Measurements from ENCODE around the gene SCRN3.

DNA sequence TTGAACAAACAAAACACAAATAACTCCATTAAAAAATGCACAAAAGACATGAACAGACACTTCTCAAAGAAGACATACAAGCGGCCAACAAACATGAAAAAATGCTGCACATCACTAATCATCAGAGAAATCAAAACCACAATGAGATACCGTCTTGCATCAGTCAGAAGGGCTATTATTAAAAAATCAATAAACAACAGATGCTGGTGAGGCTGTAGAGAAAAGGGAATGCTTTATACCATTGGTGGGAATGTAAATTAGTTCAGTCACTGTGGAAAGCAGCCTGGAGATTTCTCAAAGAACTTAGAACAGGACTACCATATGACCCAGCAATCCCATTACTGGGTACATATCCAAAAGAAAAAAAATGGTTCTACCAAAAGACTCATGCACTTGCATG is 53.5 kb downstream of the SCRN3 start:
- TF ChIP-seq, protein P1, sequence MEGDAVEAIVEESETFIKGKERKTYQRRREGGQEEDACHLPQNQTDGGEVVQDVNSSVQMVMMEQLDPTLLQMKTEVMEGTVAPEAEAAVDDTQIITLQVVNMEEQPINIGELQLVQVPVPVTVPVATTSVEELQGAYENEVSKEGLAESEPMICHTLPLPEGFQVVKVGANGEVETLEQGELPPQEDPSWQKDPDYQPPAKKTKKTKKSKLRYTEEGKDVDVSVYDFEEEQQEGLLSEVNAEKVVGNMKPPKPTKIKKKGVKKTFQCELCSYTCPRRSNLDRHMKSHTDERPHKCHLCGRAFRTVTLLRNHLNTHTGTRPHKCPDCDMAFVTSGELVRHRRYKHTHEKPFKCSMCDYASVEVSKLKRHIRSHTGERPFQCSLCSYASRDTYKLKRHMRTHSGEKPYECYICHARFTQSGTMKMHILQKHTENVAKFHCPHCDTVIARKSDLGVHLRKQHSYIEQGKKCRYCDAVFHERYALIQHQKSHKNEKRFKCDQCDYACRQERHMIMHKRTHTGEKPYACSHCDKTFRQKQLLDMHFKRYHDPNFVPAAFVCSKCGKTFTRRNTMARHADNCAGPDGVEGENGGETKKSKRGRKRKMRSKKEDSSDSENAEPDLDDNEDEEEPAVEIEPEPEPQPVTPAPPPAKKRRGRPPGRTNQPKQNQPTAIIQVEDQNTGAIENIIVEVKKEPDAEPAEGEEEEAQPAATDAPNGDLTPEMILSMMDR (IDR thresholded peaks at IDR 0.05; ENCODE audit: low read depth, low read length): no peak
- TF ChIP-seq EZH2phosphoT487 (IDR thresholded peaks at IDR 0.05; ENCODE audit: low read depth): no peak

All from OCI-LY3 (cell line).